ENCODE data around the gene DDX1.

Gene DDX1

DNA sequence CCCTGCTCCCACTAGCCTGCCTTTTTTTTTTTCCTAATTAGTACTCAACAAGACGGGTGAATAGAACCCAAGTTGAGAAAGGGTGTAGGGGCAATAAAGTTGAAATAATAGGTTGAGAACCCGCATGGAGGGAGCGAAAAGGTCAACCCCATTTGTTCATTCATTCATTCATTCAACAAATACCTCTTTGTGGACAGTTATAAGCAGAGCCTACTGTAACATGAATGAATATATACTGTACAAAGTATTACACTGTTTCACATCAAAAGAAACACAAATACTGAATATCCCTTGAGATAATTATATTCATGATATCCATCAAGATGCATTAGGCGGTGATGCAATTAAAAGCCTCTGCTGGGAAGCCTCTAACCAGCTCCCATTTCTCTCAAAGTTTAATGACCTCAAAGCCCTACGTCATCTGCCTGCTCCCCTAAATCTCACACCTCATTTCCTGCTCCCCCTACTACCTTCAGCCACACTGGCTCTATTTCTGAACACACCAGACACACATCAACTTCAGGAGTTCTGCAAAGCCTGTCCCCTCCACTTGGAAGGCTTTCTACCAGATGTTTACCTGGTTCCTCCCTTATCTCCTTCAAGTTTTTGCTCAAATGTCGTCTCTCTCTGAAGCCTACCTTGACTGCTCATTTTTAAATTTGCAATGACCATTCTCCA is 29.2 kb upstream of the DDX1 start:
- no peak for DNase-seq (ENCODE audit: low read depth in 2 of 2)

- no peak for DNase-seq (ENCODE audit: low read depth in 2 of 2)
Measured at GRCh38 chr2:15563227-15564100, 28.2 kb upstream of the DDX1 start.

DNA sequence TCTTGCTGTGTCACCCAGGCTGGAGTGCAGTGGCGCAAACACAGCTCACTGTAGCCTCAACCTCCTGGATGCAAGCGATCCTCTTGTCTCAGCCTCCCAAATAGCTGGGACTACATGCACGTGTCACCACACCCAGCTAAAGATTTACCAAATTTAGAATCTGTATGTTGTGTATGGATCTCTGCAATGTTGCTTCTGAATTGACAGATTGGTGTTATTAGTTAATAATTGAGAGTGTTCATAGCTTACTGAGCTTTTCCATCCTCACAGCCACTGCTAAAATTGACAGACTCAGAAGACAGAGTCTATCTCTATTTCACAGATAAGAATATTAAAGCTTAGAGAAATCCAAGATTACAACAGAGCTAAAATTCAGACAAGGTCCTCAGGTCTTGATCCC is 26.3 kb upstream of the DDX1 start:
- no peak for DNase-seq (ENCODE audit: low read depth in 2 of 2)

- no peak for DNase-seq (ENCODE audit: low read depth in 2 of 2)
Measured at GRCh38 chr2:15565994-15566671, 25.5 kb upstream of the DDX1 start.

DNA sequence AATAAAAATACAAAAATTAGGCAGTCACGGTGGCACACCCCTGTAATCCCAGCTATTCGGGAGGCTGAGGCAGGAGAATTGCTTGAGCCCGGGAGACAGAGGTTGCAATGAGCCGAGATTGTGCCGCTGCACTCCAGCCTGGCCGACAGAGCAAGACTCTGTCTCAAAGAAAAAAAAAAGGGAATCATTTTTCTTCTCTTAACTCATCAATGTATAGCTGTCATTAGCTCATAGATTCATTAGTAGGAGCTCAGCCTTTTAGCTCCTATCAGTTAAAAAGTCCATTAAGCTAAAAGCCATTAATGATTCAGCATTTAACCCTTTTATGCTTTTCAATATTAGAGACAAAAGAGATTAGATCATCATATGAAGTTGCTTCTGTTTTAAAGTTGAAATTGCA is 24.8 kb upstream of the DDX1 start:
- no peak for DNase-seq (ENCODE audit: low read depth in 2 of 2)

DNA sequence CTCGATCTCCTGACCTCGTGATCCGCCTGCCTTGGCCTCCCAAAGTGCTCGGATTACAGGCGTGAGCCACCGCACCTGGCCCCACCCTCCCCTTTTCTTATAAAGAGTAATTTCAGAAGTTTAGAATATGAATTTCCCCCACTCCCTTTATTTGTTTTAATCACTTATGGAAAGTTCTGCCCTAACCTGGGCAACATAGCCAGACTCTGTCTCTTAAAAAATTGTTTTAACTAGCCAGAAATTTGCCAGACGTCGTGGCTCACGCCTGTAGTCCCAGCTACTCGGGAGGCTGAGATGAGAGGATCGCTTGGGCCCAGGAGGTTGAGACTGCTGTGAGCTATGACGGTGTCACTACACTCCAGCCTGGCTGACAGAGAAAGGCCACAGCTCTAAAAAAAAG is 22.8 kb upstream of the DDX1 start:
- no peak for DNase-seq (ENCODE audit: low read depth in 2 of 2)

- DNase-seq (ENCODE audit: low read depth in 2 of 2): no peak
Measured at GRCh38 chr2:15570104-15570503, 21.6 kb upstream of the DDX1 start.

GRCh38 chr2:15571729-15572128 is 19.9 kb upstream of the DDX1 start:
- no peak for DNase-seq (ENCODE audit: low read depth in 2 of 2)

DNA sequence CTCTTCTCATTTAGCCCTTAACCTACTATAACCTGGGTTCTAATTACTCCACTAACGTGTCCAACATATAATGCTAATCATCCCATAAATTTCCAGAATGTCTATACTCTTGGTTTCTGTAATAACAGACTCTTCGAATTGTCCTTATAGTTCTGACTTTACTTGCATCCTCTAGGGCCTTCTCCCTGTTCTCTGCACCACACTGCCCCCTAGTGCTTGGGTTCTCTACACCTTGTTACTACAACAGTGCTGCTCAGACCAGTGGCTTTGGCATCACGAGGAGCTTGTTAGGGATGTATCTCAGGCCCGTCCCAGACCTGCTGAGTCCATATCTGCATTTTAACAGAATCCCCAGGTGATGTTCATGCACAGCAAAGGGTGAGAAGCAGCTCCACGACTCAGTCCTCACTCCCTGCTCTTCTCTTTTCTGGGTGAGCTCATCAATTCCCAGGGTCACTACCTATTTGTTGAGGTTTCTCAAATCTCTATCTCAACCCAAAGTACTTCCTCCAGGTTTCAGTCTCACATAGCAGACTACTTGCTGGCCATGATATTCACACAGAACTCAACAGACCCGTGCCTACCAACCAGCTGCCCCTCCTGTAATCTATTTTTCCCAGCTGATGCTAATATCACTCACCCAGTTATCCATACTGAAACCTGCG is 14.5 kb upstream of the DDX1 start:
- peak; percentile 83 to 90 for DNase-seq (ENCODE audit: low read depth in 2 of 2)

GRCh38 chr2:15579641-15580040 is 12.0 kb upstream of the DDX1 start:
- DNase-seq (ENCODE audit: low read depth in 2 of 2): no peak

DNA sequence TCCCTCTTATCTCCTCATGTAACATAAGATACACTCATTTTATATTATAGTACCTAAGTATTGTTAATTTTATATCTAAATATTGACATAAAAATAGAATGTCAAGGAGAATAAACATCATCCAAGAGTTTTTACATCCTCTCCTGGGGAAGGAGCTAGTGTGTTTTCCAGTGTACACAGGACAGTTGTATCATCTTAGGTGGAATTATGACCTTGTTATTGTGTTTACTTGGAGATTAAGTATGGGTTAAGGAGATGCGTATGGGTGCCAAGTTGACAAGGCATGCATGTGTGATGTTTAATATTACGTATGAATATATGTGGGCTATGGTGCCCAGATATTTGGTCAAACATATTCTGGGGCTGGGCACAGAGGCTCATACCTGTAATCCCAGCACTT is 11.2 kb upstream of the DDX1 start:
- no peak for DNase-seq (ENCODE audit: low read depth in 2 of 2)

- no peak for DNase-seq (ENCODE audit: low read depth in 2 of 2)
Measured at GRCh38 chr2:15582710-15583357, 8.8 kb upstream of the DDX1 start.

GRCh38 chr2:15583826-15584225 is 7.8 kb upstream of the DDX1 start:
- DNase-seq (ENCODE audit: low read depth in 2 of 2): no peak

GRCh38 chr2:15584316-15584715 is 7.4 kb upstream of the DDX1 start:
- DNase-seq (ENCODE audit: low read depth in 2 of 2): no peak

- no peak for DNase-seq (ENCODE audit: low read depth in 2 of 2)
Measured at GRCh38 chr2:15584767-15585469, 6.8 kb upstream of the DDX1 start.

- peak in 1 of 2 donors; percentile 7 for DNase-seq (ENCODE audit: low read depth in 2 of 2)
Measured at GRCh38 chr2:15588329-15588919, 3.2 kb upstream of the DDX1 start.

DNA sequence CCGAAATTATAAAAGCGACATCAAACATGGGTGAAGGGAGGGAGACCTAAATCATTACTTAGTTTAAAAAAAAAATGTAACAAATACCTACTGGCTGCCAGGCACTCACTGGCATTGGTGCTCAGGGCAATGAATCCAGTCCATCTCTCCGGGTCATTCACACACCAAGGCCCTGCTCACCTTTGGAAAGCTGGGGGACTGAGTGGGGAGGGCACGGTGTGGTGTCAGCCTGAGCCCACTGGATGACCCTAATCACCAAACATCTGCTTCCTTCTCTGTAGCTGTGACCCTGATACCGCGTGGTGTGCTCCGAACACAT is 336 bp upstream of the DDX1 start:
- no peak for DNase-seq (ENCODE audit: low read depth in 2 of 2)

DNA sequence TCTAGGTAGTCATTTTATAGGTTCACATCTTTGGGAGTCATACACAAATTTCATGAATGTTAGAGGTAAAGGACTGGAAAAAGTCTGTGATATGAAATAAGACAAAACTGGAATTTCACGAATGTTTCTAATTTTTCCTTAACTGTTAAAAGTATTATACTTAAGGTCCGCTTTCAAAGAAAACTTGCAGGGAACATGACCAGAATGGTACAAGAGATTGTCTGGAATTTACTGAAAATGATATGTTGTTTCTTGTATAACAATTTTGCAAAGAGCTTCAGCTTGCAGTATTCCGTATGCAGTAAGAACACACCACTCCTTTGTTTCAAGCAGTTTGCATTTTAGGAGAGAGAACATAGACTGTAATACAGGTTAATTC is 1.6 kb downstream of the DDX1 start:
- no peak for DNase-seq (ENCODE audit: low read depth in 2 of 2)

GRCh38 chr2:15594291-15595256 is 2.9 kb downstream of the DDX1 start:
- no peak for DNase-seq (ENCODE audit: low read depth in 2 of 2)

All from stimulated activated CD4-positive, alpha-beta T cell treated with anti-CD3 and anti-CD28 coated beads, Interleukin-1b, Interleukin-23, amount 100 ng/mL, for 4 hours (primary cell).